Panc1 (cell line): ENCODE measurements around the gene PATJ. TPM values are rescaled to one million over a fixed set of nuclear protein-coding genes. Genes with fewer than 3 reads are reported as not detected.

Experiments
- ATAC-seq: fragments of 200-7000 bp; cut with Tn5 transposase; 2 replicates; pipeline ENCODE4 v1.9.1; 2020; ENCODE audit warnings: mild to moderate bottlenecking, moderate library complexity
- BruUV-seq: library from RNA; stranded (reverse); fragments of 400-500 nt; replicated peaks from 2 replicates; lab custom pipeline; 2021; lab: Mats Ljungman, UMichigan
- CTCF ChIA-PET: fragments of 300-600 bp; sonication (Branson Sonifier 250); formaldehyde crosslinking; loops from one replicate; lab custom pipeline; 2022; ENCODE audit warnings: antibody characterized with exemption; lab: Charles Lee
- POLR2A ChIA-PET: fragments of 300-600 bp; sonication (Branson Sonifier 250); formaldehyde crosslinking; loops from one replicate; lab custom pipeline; 2022; ENCODE audit warnings: antibody characterized with exemption; lab: Charles Lee
- DNase-seq: peaks from one replicate; pipeline ENCODE4 v3.0.0-alpha.2; 2010; ENCODE audit warnings: low read depth, low spot score
- H3K27ac ChIP-seq: 2 replicates; pipeline ENCODE4 v1.5.1; 2011; ENCODE audit warnings: mild to moderate bottlenecking, low read length, inconsistent platforms
- H3K27me3 ChIP-seq: fragments of 200-500 bp; sonication (Bioruptor generic); 2 replicates; pipeline ENCODE4 v1.6.0; 2014; ENCODE audit warnings: low read length, inconsistent platforms; ENCODE audit not compliant: control insufficient read depth, insufficient read depth
- H3K36me3 ChIP-seq: fragments of 200-500 bp; sonication (Bioruptor generic); 2 replicates; pipeline ENCODE4 v1.5.1; 2014; ENCODE audit warnings: inconsistent platforms, mild to moderate bottlenecking, low read length, moderate library complexity; ENCODE audit not compliant: control insufficient read depth, insufficient read depth
- H3K4me1 ChIP-seq: 2 replicates; pipeline ENCODE4 v1.5.1; 2011; ENCODE audit warnings: inconsistent platforms, mild to moderate bottlenecking, low read length, moderate library complexity; ENCODE audit not compliant: control insufficient read depth, insufficient read depth
- H3K4me3 ChIP-seq, 2 experiments: 2 replicates each; pipeline ENCODE4 v1.5.1; 2011 to 2012; ENCODE audit warnings: low read depth in 2 of 2, low read length in 2 of 2, mild to moderate bottlenecking in 2 of 2, inconsistent platforms in 1 of 2, moderate library complexity in 1 of 2
- H3K9me3 ChIP-seq: fragments of 200-500 bp; sonication (Bioruptor generic); 2 replicates; pipeline ENCODE4 v1.5.1; 2014; ENCODE audit warnings: low read depth, mild to moderate bottlenecking, inconsistent platforms, low read length, moderate library complexity; ENCODE audit not compliant: control insufficient read depth, insufficient read depth
- CTCF ChIP-seq: fragments of 450-650 bp; IDR thresholded peaks from 2 replicates; pipeline ENCODE4 v1.5.1; 2017; ENCODE audit warnings: mild to moderate bottlenecking
- POLR2AphosphoS5 ChIP-seq: IDR thresholded peaks from 2 replicates; pipeline ENCODE4 v1.6.1; 2012; ENCODE audit warnings: mild to moderate bottlenecking, low read depth, low read length, moderate library complexity
- SIN3A ChIP-seq: IDR thresholded peaks from 2 replicates; pipeline ENCODE4 v1.6.1; 2012; ENCODE audit warnings: low read depth, mild to moderate bottlenecking, low read length, moderate library complexity, borderline replicate concordance; ENCODE audit not compliant: insufficient read depth
- TCF7L2 ChIP-seq: IDR thresholded peaks from 2 replicates; pipeline ENCODE4 v1.6.1; 2011; ENCODE audit warnings: mild to moderate bottlenecking, low read depth, low read length, inconsistent platforms
- in situ Hi-C: cut with HindIII; loops from 2 replicates; pipeline ENCODE4 v1.10.0; 2016; ENCODE audit warnings: low sequenced_read_pairs, low pct_unique_long_range_greater_than_20kb
- intact Hi-C: fragments of 100-400 bp; cut with micrococcal nuclease; formaldehyde crosslinking; loops from one replicate; pipeline ENCODE4 v1.10.0; 2022; ENCODE audit not compliant: unreplicated experiment
- total RNA-seq: library from RNA; stranded (reverse); gene quantifications from one replicate; pipeline ENCODE4 v1.2.1, GENCODE V29; 2021; ENCODE audit not compliant: unreplicated experiment
- TF ChIP-seq, protein P1 (sequence below), 2 experiments: IDR thresholded peaks; 2 replicates each; pipeline ENCODE4 v1.6.1; 2011 to 2012; ENCODE audit warnings: low read depth in 2 of 2, control low read depth in 1 of 2, low read length in 1 of 2, mild to moderate bottlenecking in 1 of 2, moderate library complexity in 1 of 2; ENCODE audit not compliant: insufficient read depth in 1 of 2

PATJ gene
- total RNA-seq, 1 experiment from 2014 or later = 36.2 TPM

DNA sequence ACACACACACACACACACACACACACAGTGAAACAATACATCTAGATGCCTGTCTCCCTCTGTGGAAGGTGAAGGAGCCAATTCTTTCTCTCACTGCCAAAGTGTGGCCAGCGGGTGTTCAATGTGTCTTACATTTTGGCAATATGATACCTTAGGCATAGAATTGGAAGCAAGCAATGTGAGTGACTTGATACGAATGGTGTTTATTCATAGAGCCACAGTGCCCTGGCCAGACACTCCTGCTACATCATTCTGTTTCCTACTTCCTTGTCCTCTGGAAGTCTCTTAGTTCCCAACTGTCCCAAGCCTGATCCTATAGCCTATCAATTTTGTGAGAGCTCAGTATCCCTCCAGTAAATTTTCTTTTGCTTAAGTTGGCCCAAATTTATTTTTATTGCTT is 282.4 kb downstream of the PATJ start:
- CTCF ChIA-PET = no interaction called here

GRCh38 chr1:62025154-62025553 is 282.9 kb downstream of the PATJ start:
- no peak overlapping the region for H3K27ac ChIP-seq
- POLR2A ChIA-PET = no interaction called here
- no peaks in the 10 kb centered on the region for H3K9me3 ChIP-seq
- DNase-seq (no peak), ATAC-seq (no peak)
- intact Hi-C loops = no loop called here
- H3K4me1 ChIP-seq = no peaks in the 10 kb centered on the region
- no peaks in the 10 kb centered on the region for H3K36me3 ChIP-seq
- H3K4me3 ChIP-seq = no peak overlapping the region
- no peaks in the 10 kb centered on the region for H3K27me3 ChIP-seq
- CTCF ChIA-PET = no interaction called here
- TF ChIP-seq POLR2AphosphoS5 (no peak), CTCF (no peak), SIN3A (no peak), TCF7L2 (no peak)
- TF ChIP-seq, protein P1, sequence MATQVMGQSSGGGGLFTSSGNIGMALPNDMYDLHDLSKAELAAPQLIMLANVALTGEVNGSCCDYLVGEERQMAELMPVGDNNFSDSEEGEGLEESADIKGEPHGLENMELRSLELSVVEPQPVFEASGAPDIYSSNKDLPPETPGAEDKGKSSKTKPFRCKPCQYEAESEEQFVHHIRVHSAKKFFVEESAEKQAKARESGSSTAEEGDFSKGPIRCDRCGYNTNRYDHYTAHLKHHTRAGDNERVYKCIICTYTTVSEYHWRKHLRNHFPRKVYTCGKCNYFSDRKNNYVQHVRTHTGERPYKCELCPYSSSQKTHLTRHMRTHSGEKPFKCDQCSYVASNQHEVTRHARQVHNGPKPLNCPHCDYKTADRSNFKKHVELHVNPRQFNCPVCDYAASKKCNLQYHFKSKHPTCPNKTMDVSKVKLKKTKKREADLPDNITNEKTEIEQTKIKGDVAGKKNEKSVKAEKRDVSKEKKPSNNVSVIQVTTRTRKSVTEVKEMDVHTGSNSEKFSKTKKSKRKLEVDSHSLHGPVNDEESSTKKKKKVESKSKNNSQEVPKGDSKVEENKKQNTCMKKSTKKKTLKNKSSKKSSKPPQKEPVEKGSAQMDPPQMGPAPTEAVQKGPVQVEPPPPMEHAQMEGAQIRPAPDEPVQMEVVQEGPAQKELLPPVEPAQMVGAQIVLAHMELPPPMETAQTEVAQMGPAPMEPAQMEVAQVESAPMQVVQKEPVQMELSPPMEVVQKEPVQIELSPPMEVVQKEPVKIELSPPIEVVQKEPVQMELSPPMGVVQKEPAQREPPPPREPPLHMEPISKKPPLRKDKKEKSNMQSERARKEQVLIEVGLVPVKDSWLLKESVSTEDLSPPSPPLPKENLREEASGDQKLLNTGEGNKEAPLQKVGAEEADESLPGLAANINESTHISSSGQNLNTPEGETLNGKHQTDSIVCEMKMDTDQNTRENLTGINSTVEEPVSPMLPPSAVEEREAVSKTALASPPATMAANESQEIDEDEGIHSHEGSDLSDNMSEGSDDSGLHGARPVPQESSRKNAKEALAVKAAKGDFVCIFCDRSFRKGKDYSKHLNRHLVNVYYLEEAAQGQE (IDR thresholded peaks at IDR 0.05; ENCODE audit: insufficient read depth in 1 of 2, low read depth in 2 of 2, low read length in 1 of 2) = no peak
- no TSS peak for BruUV-seq
- in situ Hi-C loops = no loop called here

More for the DNA sequence above, 282.4 kb downstream of the PATJ start:
- in situ Hi-C loops = no loop called here
- DNase-seq = no peak
- Histone ChIP-seq H3K27me3 (no peaks in the 10 kb centered on the region), H3K4me3 (no peak overlapping the region), H3K36me3 (no peaks in the 10 kb centered on the region), H3K27ac (no peak overlapping the region), H3K9me3 (no peaks in the 10 kb centered on the region), H3K4me1 (no peaks in the 10 kb centered on the region)
- TF ChIP-seq POLR2AphosphoS5 = no peak
- TF ChIP-seq SIN3A = no peak
- TF ChIP-seq CTCF = no peak
- TF ChIP-seq, protein P1 (IDR thresholded peaks at IDR 0.05; ENCODE audit: insufficient read depth in 1 of 2, low read depth in 2 of 2, low read length in 1 of 2) = no peak
- no peak for TF ChIP-seq TCF7L2
- POLR2A ChIA-PET = no interaction called here
- BruUV-seq = no TSS peak
- ATAC-seq = no peak
- intact Hi-C loops = no loop called here
